T47D (cell line): ENCODE data around the gene PHF23.

Experiments used
- DNase-seq, 2 experiments: peaks; one replicate each; pipeline versions ENCODE4 v3.0.0 to v3.0.0-alpha.2; 2011 to 2012; ENCODE audit warnings: low read depth in 1 of 2, low spot score in 1 of 2
- JUND ChIP-seq: IDR thresholded peaks from 2 replicates; pipeline ENCODE4 v1.6.1; 2012; ENCODE audit warnings: low read depth
- in situ Hi-C: cut with HindIII; loops from 2 replicates; pipeline ENCODE4 v1.10.0; 2016; ENCODE audit warnings: low sequenced_read_pairs, low pct_unique_long_range_greater_than_20kb

The PHF23 gene

GRCh38 chr17:7211491-7212273 lies 27.6 kb downstream of the PHF23 start:
- in situ Hi-C loops = no loop called here
- DNase-seq = no peak
- TF ChIP-seq JUND = no peak

- in situ Hi-C loops = no loop called here
- no peak for DNase-seq
- no peak for TF ChIP-seq JUND
Observed at GRCh38 chr17:7208754-7209460, 30.4 kb downstream of the PHF23 start.

- DNase-seq = no peak
- in situ Hi-C loops = no loop called here
- no peak for TF ChIP-seq JUND
Observed at GRCh38 chr17:7208027-7208571, 31.2 kb downstream of the PHF23 start.

- no peak for TF ChIP-seq JUND
- DNase-seq = no peak
- in situ Hi-C loops = no loop called here
Observed at GRCh38 chr17:7207120-7208001, 31.9 kb downstream of the PHF23 start.

GRCh38 chr17:7205561-7205960 lies 33.7 kb downstream of the PHF23 start:
- no peak for TF ChIP-seq JUND
- in situ Hi-C loops = no loop called here
- DNase-seq = no peak

- TF ChIP-seq JUND = no peak
- DNase-seq = no peak
- in situ Hi-C loops = no loop called here
Observed at GRCh38 chr17:7204828-7205461, 34.3 kb downstream of the PHF23 start.

- in situ Hi-C loops = no loop called here
- no peak for DNase-seq
- no peak for TF ChIP-seq JUND
Observed at GRCh38 chr17:7204336-7204735, 34.9 kb downstream of the PHF23 start.

- DNase-seq = no peak
- in situ Hi-C loops = no loop called here
Observed at GRCh38 chr17:7203391-7203790, 35.9 kb downstream of the PHF23 start.

GRCh38 chr17:7196651-7197401 lies 42.4 kb downstream of the PHF23 start:
- in situ Hi-C loops = no loop called here
- no peak for TF ChIP-seq JUND
- no peak for DNase-seq

More at GRCh38 chr17:7203391-7203790, 35.9 kb downstream of the PHF23 start:
- no peak for TF ChIP-seq JUND

- in situ Hi-C loops = no loop called here
- no peak for TF ChIP-seq JUND
- no peak for DNase-seq
Observed at GRCh38 chr17:7195971-7196370, 43.3 kb downstream of the PHF23 start.

- TF ChIP-seq JUND = no peak
- in situ Hi-C loops = no loop called here
- DNase-seq = no peak
Observed at GRCh38 chr17:7192271-7192937, 46.9 kb downstream of the PHF23 start.
